SK-N-SH treated with all-trans-retinoic acid at 6 μM for 48 hours (cell line): ENCODE data around the gene ACAA1.
"Not testable (repeated sequence)": the region's sequence is repeated elsewhere in the genome, so short reads cannot be mapped to it uniquely, and the experiment has no call there.

Experiments
- ATAC-seq: fragments of 200-7000 bp; cut with Tn5 transposase; 3 replicates; pipeline ENCODE4 v1.9.1; 2020; ENCODE audit warnings: mild to moderate bottlenecking, moderate library complexity
- ARNTL ChIP-seq: fragments of 450-650 bp; formaldehyde crosslinking; IDR thresholded peaks from 2 replicates; pipeline ENCODE4 v1.5.0; 2020; ENCODE audit warnings: low read depth, mild to moderate bottlenecking, moderate library complexity, borderline replicate concordance
- BACH2 ChIP-seq: fragments of 250-450 bp; sonication (Bioruptor Pico); IDR thresholded peaks from 2 replicates; pipeline ENCODE4 v1.9.0; 2021; ENCODE audit warnings: mild to moderate bottlenecking, borderline replicate concordance
- CSDC2 ChIP-seq: fragments of 250-450 bp; sonication (Bioruptor Pico); IDR thresholded peaks from 2 replicates; pipeline ENCODE4 v1.5.0; 2020; ENCODE audit warnings: mild to moderate bottlenecking, moderate library complexity
- ESRRG ChIP-seq: fragments of 250-450 bp; sonication (Bioruptor Pico); IDR thresholded peaks from 2 replicates; pipeline ENCODE4 v1.6.1; 2021; ENCODE audit warnings: mild to moderate bottlenecking
- GLIS3 ChIP-seq: fragments of 250-450 bp; sonication (Bioruptor Pico); IDR thresholded peaks from 2 replicates; pipeline ENCODE4 v1.5.0; 2020; ENCODE audit warnings: mild to moderate bottlenecking, moderate library complexity
- ISL1 ChIP-seq: fragments of 250-450 bp; sonication (Bioruptor Pico); IDR thresholded peaks from 2 replicates; pipeline ENCODE4 v2.1.2; 2022; ENCODE audit warnings: mild to moderate bottlenecking, moderate library complexity
- OSR1 ChIP-seq: fragments of 250-450 bp; sonication (Bioruptor Pico); IDR thresholded peaks from 2 replicates; pipeline ENCODE4 v1.8.0; 2022; ENCODE audit warnings: moderate library complexity, mild to moderate bottlenecking, inconsistent platforms
- PPARA ChIP-seq: fragments of 250-450 bp; sonication (Bioruptor Pico); IDR thresholded peaks from 2 replicates; pipeline ENCODE4 v1.5.0; 2020; ENCODE audit warnings: mild to moderate bottlenecking, borderline replicate concordance
- RARB ChIP-seq: fragments of 250-450 bp; sonication (Bioruptor Pico); IDR thresholded peaks from 2 replicates; pipeline ENCODE4 v1.8.0; 2021; ENCODE audit warnings: mild to moderate bottlenecking, moderate library complexity
- SNAI2 ChIP-seq: fragments of 250-450 bp; sonication (Bioruptor Pico); IDR thresholded peaks from 2 replicates; pipeline ENCODE4 v1.5.0; 2020; ENCODE audit warnings: mild to moderate bottlenecking, moderate library complexity
- TCF4 ChIP-seq: fragments of 250-450 bp; sonication (Bioruptor Pico); IDR thresholded peaks from 2 replicates; pipeline ENCODE4 v1.8.0; 2021; ENCODE audit warnings: mild to moderate bottlenecking, moderate library complexity, borderline replicate concordance
- TOX ChIP-seq: fragments of 250-450 bp; sonication (Bioruptor Pico); IDR thresholded peaks from 2 replicates; pipeline ENCODE4 v1.8.0; 2021; ENCODE audit warnings: mild to moderate bottlenecking, moderate library complexity, borderline replicate concordance
- ZC3H10 ChIP-seq: fragments of 250-450 bp; sonication (Bioruptor Pico); IDR thresholded peaks from 2 replicates; pipeline ENCODE4 v1.5.1; 2021; ENCODE audit warnings: mild to moderate bottlenecking, moderate library complexity
- ZFP3 ChIP-seq: fragments of 250-450 bp; sonication (Bioruptor Pico); IDR thresholded peaks from 2 replicates; pipeline ENCODE4 v1.5.0; 2020; ENCODE audit warnings: mild to moderate bottlenecking, moderate library complexity
- ZFP30 ChIP-seq: fragments of 450-650 bp; formaldehyde crosslinking; IDR thresholded peaks from 2 replicates; pipeline ENCODE4 v1.5.0; 2022; ENCODE audit warnings: mild to moderate bottlenecking, moderate library complexity
- ZNF565 ChIP-seq: fragments of 450-650 bp; formaldehyde crosslinking; conservative IDR thresholded peaks from 2 replicates; pipeline ENCODE4 v1.5.0; 2020; ENCODE audit warnings: low read depth, mild to moderate bottlenecking, moderate library complexity
- ZNF70 ChIP-seq: fragments of 450-650 bp; formaldehyde crosslinking; IDR thresholded peaks from 2 replicates; pipeline ENCODE4 v1.5.0; 2020; ENCODE audit warnings: mild to moderate bottlenecking, moderate library complexity
- TF ChIP-seq, protein P1 (sequence below): fragments of 250-450 bp; sonication (Bioruptor Pico); IDR thresholded peaks from 2 replicates; pipeline ENCODE4 v1.8.0; 2020; ENCODE audit warnings: mild to moderate bottlenecking, moderate library complexity, borderline replicate concordance
- TF ChIP-seq, protein P2 (sequence below): fragments of 250-450 bp; sonication (Bioruptor Pico); IDR thresholded peaks from 2 replicates; pipeline ENCODE4 v1.8.0; 2021; ENCODE audit warnings: low read depth, mild to moderate bottlenecking, moderate library complexity, borderline replicate concordance
- TF ChIP-seq, protein P3 (sequence below): fragments of 250-450 bp; sonication (Bioruptor Pico); IDR thresholded peaks from 2 replicates; pipeline ENCODE4 v1.5.1; 2021; ENCODE audit warnings: mild to moderate bottlenecking, moderate library complexity
- TF ChIP-seq, protein P4 (sequence below): fragments of 250-450 bp; sonication (Bioruptor Pico); IDR thresholded peaks from 2 replicates; pipeline ENCODE4 v1.5.0; 2020; ENCODE audit warnings: mild to moderate bottlenecking, moderate library complexity
- TF ChIP-seq, protein P5 (sequence below): fragments of 250-450 bp; sonication (Bioruptor Pico); IDR thresholded peaks from 2 replicates; pipeline ENCODE4 v1.5.1; 2020; ENCODE audit warnings: low read depth, mild to moderate bottlenecking, moderate library complexity

ACAA1 gene

DNA sequence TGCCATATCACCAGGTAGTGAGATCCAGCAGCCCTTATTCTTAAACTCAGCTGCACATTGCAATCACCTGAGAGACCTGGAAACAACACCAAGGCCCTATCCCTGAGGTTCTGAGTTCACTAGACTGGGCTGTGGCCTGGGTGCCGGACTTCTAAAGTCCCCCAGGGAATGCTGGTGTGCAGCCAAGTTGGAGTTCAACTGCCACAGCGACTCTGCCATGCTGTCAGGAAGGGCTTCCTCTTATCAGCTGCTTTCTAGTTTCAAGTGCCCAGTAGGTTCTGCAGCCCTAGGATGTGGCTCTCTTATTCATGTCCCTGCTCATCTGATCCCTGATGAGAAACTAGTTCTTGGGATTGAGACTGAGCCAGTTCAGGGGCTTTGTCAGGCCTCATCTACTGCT, 47.8 kb downstream of the ACAA1 start:
- ATAC-seq, result no peak
- no peak for TF ChIP-seq ZNF565 (CRISPR knock-in tag)
- TF ChIP-seq, protein P1, sequence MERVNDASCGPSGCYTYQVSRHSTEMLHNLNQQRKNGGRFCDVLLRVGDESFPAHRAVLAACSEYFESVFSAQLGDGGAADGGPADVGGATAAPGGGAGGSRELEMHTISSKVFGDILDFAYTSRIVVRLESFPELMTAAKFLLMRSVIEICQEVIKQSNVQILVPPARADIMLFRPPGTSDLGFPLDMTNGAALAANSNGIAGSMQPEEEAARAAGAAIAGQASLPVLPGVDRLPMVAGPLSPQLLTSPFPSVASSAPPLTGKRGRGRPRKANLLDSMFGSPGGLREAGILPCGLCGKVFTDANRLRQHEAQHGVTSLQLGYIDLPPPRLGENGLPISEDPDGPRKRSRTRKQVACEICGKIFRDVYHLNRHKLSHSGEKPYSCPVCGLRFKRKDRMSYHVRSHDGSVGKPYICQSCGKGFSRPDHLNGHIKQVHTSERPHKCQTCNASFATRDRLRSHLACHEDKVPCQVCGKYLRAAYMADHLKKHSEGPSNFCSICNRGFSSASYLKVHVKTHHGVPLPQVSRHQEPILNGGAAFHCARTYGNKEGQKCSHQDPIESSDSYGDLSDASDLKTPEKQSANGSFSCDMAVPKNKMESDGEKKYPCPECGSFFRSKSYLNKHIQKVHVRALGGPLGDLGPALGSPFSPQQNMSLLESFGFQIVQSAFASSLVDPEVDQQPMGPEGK, result no peak
- no peak for TF ChIP-seq PPARA (CRISPR knock-in tag)
- TF ChIP-seq ZFP30, result no peak
- no peak for TF ChIP-seq OSR1 (CRISPR knock-in tag)
- TF ChIP-seq TCF4 (CRISPR knock-in tag), result no peak
- TF ChIP-seq, protein P2, sequence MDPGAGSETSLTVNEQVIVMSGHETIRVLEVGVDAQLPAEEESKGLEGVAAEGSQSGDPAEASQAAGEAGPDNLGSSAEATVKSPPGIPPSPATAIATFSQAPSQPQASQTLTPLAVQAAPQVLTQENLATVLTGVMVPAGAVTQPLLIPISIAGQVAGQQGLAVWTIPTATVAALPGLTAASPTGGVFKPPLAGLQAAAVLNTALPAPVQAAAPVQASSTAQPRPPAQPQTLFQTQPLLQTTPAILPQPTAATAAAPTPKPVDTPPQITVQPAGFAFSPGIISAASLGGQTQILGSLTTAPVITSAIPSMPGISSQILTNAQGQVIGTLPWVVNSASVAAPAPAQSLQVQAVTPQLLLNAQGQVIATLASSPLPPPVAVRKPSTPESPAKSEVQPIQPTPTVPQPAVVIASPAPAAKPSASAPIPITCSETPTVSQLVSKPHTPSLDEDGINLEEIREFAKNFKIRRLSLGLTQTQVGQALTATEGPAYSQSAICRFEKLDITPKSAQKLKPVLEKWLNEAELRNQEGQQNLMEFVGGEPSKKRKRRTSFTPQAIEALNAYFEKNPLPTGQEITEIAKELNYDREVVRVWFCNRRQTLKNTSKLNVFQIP, result no peak
- TF ChIP-seq, protein P3, sequence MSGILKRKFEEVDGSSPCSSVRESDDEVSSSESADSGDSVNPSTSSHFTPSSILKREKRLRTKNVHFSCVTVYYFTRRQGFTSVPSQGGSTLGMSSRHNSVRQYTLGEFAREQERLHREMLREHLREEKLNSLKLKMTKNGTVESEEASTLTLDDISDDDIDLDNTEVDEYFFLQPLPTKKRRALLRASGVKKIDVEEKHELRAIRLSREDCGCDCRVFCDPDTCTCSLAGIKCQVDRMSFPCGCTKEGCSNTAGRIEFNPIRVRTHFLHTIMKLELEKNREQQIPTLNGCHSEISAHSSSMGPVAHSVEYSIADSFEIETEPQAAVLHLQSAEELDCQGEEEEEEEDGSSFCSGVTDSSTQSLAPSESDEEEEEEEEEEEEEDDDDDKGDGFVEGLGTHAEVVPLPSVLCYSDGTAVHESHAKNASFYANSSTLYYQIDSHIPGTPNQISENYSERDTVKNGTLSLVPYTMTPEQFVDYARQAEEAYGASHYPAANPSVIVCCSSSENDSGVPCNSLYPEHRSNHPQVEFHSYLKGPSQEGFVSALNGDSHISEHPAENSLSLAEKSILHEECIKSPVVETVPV (CRISPR knock-in tag), result no peak
- TF ChIP-seq, protein P4, sequence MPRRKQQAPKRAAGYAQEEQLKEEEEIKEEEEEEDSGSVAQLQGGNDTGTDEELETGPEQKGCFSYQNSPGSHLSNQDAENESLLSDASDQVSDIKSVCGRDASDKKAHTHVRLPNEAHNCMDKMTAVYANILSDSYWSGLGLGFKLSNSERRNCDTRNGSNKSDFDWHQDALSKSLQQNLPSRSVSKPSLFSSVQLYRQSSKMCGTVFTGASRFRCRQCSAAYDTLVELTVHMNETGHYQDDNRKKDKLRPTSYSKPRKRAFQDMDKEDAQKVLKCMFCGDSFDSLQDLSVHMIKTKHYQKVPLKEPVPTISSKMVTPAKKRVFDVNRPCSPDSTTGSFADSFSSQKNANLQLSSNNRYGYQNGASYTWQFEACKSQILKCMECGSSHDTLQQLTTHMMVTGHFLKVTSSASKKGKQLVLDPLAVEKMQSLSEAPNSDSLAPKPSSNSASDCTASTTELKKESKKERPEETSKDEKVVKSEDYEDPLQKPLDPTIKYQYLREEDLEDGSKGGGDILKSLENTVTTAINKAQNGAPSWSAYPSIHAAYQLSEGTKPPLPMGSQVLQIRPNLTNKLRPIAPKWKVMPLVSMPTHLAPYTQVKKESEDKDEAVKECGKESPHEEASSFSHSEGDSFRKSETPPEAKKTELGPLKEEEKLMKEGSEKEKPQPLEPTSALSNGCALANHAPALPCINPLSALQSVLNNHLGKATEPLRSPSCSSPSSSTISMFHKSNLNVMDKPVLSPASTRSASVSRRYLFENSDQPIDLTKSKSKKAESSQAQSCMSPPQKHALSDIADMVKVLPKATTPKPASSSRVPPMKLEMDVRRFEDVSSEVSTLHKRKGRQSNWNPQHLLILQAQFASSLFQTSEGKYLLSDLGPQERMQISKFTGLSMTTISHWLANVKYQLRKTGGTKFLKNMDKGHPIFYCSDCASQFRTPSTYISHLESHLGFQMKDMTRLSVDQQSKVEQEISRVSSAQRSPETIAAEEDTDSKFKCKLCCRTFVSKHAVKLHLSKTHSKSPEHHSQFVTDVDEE, result no peak
- TF ChIP-seq SNAI2 (CRISPR knock-in tag), result no peak
- TF ChIP-seq ZC3H10 (CRISPR knock-in tag), result no peak
- no peak for TF ChIP-seq ZNF70 (CRISPR knock-in tag)
- no peak for TF ChIP-seq ZFP3 (CRISPR knock-in tag)

DNA sequence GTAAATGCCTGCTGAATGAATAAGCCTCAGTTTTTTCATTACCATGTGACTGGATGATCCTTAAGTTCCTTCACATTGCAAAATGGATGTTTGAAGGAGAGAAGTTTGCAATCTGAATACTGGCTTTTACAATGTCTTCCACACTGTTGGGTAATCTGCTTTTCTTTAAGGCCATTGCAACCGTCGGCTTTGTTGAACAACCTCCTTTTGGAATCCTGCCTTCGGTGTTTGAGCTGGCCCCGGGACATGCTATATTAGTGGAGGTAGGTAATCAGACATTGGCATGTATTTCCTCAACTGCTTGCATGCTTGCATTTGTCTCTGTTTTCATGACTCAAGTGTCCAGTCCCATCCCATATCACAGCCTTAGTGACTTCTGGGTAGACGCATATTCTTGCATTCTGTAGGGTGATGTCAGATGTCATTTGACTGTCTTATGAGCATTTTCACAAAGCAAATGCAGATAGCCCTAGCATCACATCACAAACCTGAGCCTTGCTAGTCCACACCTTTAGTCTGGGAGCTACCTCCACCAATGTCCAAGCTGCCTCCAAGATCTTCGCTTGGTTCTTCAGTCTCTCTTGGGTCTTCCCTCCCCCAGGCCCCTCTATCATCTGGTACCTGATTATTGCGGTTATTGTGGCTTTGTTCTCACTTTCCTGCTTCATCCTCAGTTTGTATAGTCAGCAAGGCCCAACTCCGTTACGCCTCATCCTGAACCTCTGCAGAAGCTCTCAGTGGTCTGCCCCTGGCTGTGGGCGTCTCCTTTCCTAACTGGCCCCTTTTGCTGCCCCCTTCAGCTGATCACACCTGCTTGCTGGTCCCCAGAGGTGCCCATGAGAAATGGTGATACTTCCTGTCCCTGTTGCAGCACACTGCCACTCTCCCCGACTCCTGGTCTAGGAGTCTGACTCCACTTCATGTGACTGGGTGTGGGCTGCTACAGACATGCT, 48.5 kb downstream of the ACAA1 start:
- no peak for TF ChIP-seq ZFP3 (CRISPR knock-in tag)
- TF ChIP-seq ZFP30, result no peak
- no peak for TF ChIP-seq ZNF70 (CRISPR knock-in tag)
- TF ChIP-seq GLIS3 (CRISPR knock-in tag), result no peak
- TF ChIP-seq ISL1 (CRISPR knock-in tag), result no peak
- TF ChIP-seq TOX, result no peak
- no peak for TF ChIP-seq OSR1 (CRISPR knock-in tag)
- no peak for TF ChIP-seq ZC3H10 (CRISPR knock-in tag)
- no peak for TF ChIP-seq ZNF565 (CRISPR knock-in tag)
- TF ChIP-seq, protein P3 (CRISPR knock-in tag), result no peak
- TF ChIP-seq, protein P1, result no peak
- no peak for TF ChIP-seq RARB (CRISPR knock-in tag)
- TF ChIP-seq SNAI2 (CRISPR knock-in tag), result no peak
- no peak for TF ChIP-seq ARNTL
- TF ChIP-seq PPARA (CRISPR knock-in tag), result no peak
- no peak for TF ChIP-seq ESRRG (CRISPR knock-in tag)
- TF ChIP-seq, protein P5, sequence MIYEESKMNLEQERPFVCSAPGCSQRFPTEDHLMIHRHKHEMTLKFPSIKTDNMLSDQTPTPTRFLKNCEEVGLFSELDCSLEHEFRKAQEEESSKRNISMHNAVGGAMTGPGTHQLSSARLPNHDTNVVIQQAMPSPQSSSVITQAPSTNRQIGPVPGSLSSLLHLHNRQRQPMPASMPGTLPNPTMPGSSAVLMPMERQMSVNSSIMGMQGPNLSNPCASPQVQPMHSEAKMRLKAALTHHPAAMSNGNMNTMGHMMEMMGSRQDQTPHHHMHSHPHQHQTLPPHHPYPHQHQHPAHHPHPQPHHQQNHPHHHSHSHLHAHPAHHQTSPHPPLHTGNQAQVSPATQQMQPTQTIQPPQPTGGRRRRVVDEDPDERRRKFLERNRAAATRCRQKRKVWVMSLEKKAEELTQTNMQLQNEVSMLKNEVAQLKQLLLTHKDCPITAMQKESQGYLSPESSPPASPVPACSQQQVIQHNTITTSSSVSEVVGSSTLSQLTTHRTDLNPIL, result no peak
- TF ChIP-seq CSDC2 (CRISPR knock-in tag), result no peak
- TF ChIP-seq BACH2 (CRISPR knock-in tag), result no peak
- no peak for ATAC-seq

DNA sequence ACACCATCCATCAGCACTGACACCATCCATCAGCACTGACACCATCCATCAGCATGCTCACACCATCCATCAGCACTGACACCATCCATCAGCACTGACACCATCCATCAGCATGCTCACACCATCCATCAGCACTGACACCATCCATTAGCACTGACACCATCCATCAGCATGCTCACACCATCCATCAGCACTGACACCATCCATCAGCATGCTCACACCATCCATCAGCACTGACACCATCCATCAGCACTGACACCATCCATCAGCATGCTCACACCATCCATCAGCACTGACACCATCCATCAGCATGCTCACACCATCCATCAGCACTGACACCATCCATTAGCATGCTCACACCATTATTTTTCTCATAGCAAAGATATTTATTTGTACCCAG, 49.6 kb downstream of the ACAA1 start:
- not testable (repeated sequence) for ATAC-seq
